ENCODE data around the gene CNPY4.

DNA sequence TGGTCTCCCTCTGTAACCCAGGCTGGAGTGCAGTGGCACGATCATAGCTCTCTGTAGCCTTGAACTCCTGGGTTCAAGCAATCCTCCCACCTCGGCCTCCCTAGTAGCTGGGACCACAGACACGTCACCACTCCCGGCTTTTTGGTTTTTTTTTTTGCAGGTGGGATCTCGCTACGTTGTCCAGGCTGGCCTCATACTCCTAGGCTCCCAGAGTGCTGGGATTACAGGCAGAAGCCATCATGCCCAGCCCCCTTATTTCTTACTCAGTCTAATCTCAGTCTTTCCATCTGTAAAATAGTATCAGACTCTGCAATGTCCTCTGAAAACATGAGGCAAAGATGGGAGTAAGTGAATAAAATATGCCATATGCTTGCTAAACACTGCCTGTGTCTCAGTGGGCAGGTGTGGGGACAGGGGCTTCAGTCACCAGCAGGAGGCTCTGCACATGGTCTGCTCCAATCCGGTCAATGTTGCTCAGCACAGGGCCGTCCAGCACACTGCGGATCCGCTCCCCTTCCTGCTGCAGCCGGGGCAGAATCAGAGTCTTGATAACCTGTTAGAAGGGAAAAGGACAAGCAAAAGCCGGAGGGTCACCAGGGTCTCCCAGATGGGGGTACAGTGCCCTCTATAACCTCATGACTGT is 9.8 kb upstream of the CNPY4 start:
- TF ChIP-seq, protein P1, sequence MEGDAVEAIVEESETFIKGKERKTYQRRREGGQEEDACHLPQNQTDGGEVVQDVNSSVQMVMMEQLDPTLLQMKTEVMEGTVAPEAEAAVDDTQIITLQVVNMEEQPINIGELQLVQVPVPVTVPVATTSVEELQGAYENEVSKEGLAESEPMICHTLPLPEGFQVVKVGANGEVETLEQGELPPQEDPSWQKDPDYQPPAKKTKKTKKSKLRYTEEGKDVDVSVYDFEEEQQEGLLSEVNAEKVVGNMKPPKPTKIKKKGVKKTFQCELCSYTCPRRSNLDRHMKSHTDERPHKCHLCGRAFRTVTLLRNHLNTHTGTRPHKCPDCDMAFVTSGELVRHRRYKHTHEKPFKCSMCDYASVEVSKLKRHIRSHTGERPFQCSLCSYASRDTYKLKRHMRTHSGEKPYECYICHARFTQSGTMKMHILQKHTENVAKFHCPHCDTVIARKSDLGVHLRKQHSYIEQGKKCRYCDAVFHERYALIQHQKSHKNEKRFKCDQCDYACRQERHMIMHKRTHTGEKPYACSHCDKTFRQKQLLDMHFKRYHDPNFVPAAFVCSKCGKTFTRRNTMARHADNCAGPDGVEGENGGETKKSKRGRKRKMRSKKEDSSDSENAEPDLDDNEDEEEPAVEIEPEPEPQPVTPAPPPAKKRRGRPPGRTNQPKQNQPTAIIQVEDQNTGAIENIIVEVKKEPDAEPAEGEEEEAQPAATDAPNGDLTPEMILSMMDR (IDR thresholded peaks at IDR 0.05; ENCODE audit: low read depth, low read length), result peak; percentile 24
- TF ChIP-seq, protein P2, sequence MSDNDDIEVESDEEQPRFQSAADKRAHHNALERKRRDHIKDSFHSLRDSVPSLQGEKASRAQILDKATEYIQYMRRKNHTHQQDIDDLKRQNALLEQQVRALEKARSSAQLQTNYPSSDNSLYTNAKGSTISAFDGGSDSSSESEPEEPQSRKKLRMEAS (IDR thresholded peaks at IDR 0.05; ENCODE audit: low read depth, low read length), result no peak
- TF ChIP-seq POLR2A (IDR thresholded peaks at IDR 0.05; ENCODE audit: extremely low read depth, insufficient read length), result no peak

All from NB4 (cell line).